GM18520 (cell line): ENCODE data around the gene CCBE1.

Experiments used
- ATAC-seq: cut with Tn5 transposase; IDR thresholded peaks from one replicate; pipeline ENCODE4 v1.9.1; 2021; ENCODE audit not compliant: unreplicated experiment

The CCBE1 gene

GRCh38 chr18:59459369-59460071 is 237.7 kb downstream of the CCBE1 start:
- no peak for ATAC-seq

- no peak for ATAC-seq
Observed at GRCh38 chr18:59458575-59458974, 238.6 kb downstream of the CCBE1 start.

- no peak for ATAC-seq
Observed at GRCh38 chr18:59456657-59457056, 240.6 kb downstream of the CCBE1 start.

GRCh38 chr18:59455728-59456276 is 241.4 kb downstream of the CCBE1 start:
- no peak for ATAC-seq

GRCh38 chr18:59454909-59455727 is 242.1 kb downstream of the CCBE1 start:
- no peak for ATAC-seq

- no peak for ATAC-seq
Observed at GRCh38 chr18:59453468-59453961, 243.7 kb downstream of the CCBE1 start.

GRCh38 chr18:59451963-59452362 is 245.3 kb downstream of the CCBE1 start:
- ATAC-seq: no peak

GRCh38 chr18:59451073-59451472 is 246.2 kb downstream of the CCBE1 start:
- no peak for ATAC-seq

- ATAC-seq: no peak
Observed at GRCh38 chr18:59448546-59448945, 248.7 kb downstream of the CCBE1 start.

- no peak for ATAC-seq
Observed at GRCh38 chr18:59446012-59446411, 251.2 kb downstream of the CCBE1 start.

- ATAC-seq: no peak
Observed at GRCh38 chr18:59437851-59438569, 259.2 kb downstream of the CCBE1 start.

GRCh38 chr18:59432803-59433597 is 264.2 kb downstream of the CCBE1 start:
- no peak for ATAC-seq

- ATAC-seq: no peak
Observed at GRCh38 chr18:59431131-59431530, 266.1 kb downstream of the CCBE1 start.

GRCh38 chr18:59429608-59430007 is 267.6 kb downstream of the CCBE1 start:
- ATAC-seq: no peak

- ATAC-seq: no peak
Observed at GRCh38 chr18:59428018-59428417, 269.2 kb downstream of the CCBE1 start.

- ATAC-seq: no peak
Observed at GRCh38 chr18:59426855-59427254, 270.4 kb downstream of the CCBE1 start.

GRCh38 chr18:59423259-59423658 is 274.0 kb downstream of the CCBE1 start:
- no peak for ATAC-seq

- no peak for ATAC-seq
Observed at GRCh38 chr18:59420244-59420643, 277.0 kb downstream of the CCBE1 start.

GRCh38 chr18:59419386-59419785 is 277.8 kb downstream of the CCBE1 start:
- ATAC-seq: no peak

GRCh38 chr18:59416818-59417217 is 280.4 kb downstream of the CCBE1 start:
- ATAC-seq: no peak
